Body of pancreas (tissue), 4 donors: Measurements from ENCODE around the gene CLIP1. TPM values are rescaled to one million over a fixed set of nuclear protein-coding genes. Genes with fewer than 3 reads are reported as not detected.
"Not testable (repeated sequence)": the region's sequence is repeated elsewhere in the genome, so short reads cannot be mapped to it uniquely, and the experiment has no call there.

Experiments
- ATAC-seq: fragments of 150-250 bp; one replicate; pipeline ENCODE4 v1.9.1; 2016
- DNase-seq, 4 donors: peaks; one replicate each; pipeline ENCODE4 v3.0.0-alpha.2; 2019
- H3K27ac ChIP-seq, 4 donors: fragments of 200-600 bp; sonication (generic); 1 replicate in 3 of 4; 2 replicates in 1 of 4; pipeline versions ENCODE4 v1.5.1 to v1.6.1; 2016 to 2019; ENCODE audit warnings: mild to moderate bottlenecking in 1 of 4, mixed read lengths in 1 of 4, moderate library complexity in 1 of 4
- H3K27me3 ChIP-seq, 2 donors: fragments of 200-600 bp; sonication (generic); one replicate each; pipeline ENCODE4 v1.6.0; 2016; ENCODE audit warnings: mild to moderate bottlenecking in 1 of 2
- H3K36me3 ChIP-seq, 2 donors: fragments of 200-600 bp; sonication (generic); replicated peaks in 1 of 2; 2 replicates each; pipeline ENCODE4 v1.5.1; 2016; ENCODE audit warnings: low read depth in 2 of 2; ENCODE audit not compliant: insufficient read depth in 1 of 2
- H3K4me1 ChIP-seq: fragments of 200-600 bp; sonication (generic); one replicate; pipeline ENCODE4 v1.6.0; 2016
- H3K4me3 ChIP-seq, 2 donors: fragments of 200-600 bp; sonication (generic); 1 replicate in 1 of 2; 2 replicates in 1 of 2; pipeline ENCODE4 v1.5.1; 2016 to 2019
- H3K9me3 ChIP-seq, 3 donors: fragments of 200-600 bp; sonication (generic); 1 replicate in 2 of 3; 2 replicates in 1 of 3; pipeline ENCODE4 v1.5.1; 2016
- POLR2A ChIP-seq, 3 donors: fragments of 450-650 bp; IDR thresholded peaks; one replicate each; pipeline ENCODE4 v1.6.1; 2016; ENCODE audit warnings: antibody characterized with exemption in 3 of 3, mild to moderate bottlenecking in 2 of 3
- WGBS, 2 donors: methylation state at CpG; one replicate each; pipeline ENCODE4 v1.1.5; 2017; 5-methylcytosine and 5-hydroxymethylcytosine counted together
- intact Hi-C: fragments of 100-400 bp; cut with DNase I; formaldehyde crosslinking; loops from one replicate; pipeline ENCODE4 v1.15.1; 2023
- total RNA-seq, 2 donors: library from RNA; depleted of rRNA; stranded (reverse); fragments of >200 nt; gene quantifications; one replicate each; pipeline ENCODE4 v1.1.0, GENCODE V29; 2016
- TF ChIP-seq, protein P1 (sequence below), 7 experiments: fragments of 450-650 bp in 4 of 7; fragments of 200-600 bp in 3 of 7; sonication (generic) in 3 of 7; IDR thresholded peaks; one replicate each; pipeline ENCODE4 v1.5.1; 2016 to 2019; ENCODE audit warnings: antibody characterized with exemption in 7 of 7

The CLIP1 gene
- total RNA-seq, 2 donors from 2014 or later: 41.2 to 89.0 TPM

DNA sequence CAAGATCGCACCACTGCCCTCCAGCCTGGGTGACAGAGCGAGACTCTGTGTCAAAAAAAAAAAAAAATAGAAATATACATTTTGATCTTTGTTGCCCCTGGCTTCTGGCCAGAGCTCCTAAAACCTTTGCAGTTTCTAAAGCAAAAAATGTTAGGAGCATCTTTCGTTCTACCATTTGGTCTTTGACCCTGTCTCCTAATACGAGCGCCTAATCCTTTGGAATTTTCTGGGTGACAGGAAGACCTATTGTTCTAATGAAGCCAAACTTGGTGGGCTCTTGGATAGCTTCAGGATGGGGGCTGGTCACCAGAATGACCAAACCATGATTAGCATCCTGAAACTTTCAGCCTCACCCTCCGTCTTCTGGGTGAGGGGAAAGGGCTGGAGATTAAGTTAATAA is 32.3 kb upstream of the CLIP1 start:
- intact Hi-C loops: no loop called here
- ATAC-seq (no peak), DNase-seq (no peak)
- Histone ChIP-seq H3K9me3 (no peaks in the 10 kb centered on the region), H3K27me3 (no peaks in the 10 kb centered on the region), H3K36me3 (no peaks in the 10 kb centered on the region), H3K4me3 (no peak overlapping the region), H3K27ac (no peak overlapping the region), H3K4me1 (no peaks in the 10 kb centered on the region)
- TF ChIP-seq POLR2A (IDR thresholded peaks at IDR 0.05): no peak
- TF ChIP-seq, protein P1, sequence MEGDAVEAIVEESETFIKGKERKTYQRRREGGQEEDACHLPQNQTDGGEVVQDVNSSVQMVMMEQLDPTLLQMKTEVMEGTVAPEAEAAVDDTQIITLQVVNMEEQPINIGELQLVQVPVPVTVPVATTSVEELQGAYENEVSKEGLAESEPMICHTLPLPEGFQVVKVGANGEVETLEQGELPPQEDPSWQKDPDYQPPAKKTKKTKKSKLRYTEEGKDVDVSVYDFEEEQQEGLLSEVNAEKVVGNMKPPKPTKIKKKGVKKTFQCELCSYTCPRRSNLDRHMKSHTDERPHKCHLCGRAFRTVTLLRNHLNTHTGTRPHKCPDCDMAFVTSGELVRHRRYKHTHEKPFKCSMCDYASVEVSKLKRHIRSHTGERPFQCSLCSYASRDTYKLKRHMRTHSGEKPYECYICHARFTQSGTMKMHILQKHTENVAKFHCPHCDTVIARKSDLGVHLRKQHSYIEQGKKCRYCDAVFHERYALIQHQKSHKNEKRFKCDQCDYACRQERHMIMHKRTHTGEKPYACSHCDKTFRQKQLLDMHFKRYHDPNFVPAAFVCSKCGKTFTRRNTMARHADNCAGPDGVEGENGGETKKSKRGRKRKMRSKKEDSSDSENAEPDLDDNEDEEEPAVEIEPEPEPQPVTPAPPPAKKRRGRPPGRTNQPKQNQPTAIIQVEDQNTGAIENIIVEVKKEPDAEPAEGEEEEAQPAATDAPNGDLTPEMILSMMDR (IDR thresholded peaks at IDR 0.05): no peak
- WGBS, 2 donors: 65 to 68% methylated on average over 6 of the region's 6 CpGs

DNA sequence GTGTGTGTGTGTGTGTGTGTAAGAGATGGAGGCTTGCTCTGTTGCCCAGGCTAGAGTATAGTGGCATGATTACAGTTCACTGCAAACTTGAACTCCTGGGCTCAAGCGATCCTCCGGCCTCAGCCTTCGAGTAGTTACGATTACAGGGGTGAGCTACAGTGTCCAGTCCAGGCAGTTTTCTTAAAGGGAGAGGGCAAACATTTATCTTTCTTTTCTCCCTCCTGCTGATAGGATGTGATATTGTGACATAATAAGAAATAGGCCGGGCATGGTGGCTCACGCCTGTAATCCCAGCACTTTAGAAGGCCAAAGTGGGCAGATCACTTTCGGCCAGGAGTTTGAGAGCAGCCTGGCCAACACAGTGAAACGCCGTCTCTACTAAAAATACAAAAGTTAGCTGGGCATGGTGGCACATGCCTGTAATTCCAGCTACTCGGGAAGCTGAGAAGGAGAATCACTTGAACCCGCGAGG is 31.8 kb upstream of the CLIP1 start:
- no peak for DNase-seq
- H3K4me3 ChIP-seq: no peak overlapping the region
- no peak for ATAC-seq
- no peaks in the 10 kb centered on the region for H3K4me1 ChIP-seq
- no peaks in the 10 kb centered on the region for H3K27me3 ChIP-seq
- no peaks in the 10 kb centered on the region for H3K9me3 ChIP-seq
- 91 to 93% methylated on average over 12 of the region's 12 CpGs for WGBS, 2 donors
- TF ChIP-seq, protein P1 (IDR thresholded peaks at IDR 0.05): no peak
- no peak for TF ChIP-seq POLR2A (IDR thresholded peaks at IDR 0.05)
- no peak overlapping the region for H3K27ac ChIP-seq
- intact Hi-C loops: no loop called here
- no peaks in the 10 kb centered on the region for H3K36me3 ChIP-seq

DNA sequence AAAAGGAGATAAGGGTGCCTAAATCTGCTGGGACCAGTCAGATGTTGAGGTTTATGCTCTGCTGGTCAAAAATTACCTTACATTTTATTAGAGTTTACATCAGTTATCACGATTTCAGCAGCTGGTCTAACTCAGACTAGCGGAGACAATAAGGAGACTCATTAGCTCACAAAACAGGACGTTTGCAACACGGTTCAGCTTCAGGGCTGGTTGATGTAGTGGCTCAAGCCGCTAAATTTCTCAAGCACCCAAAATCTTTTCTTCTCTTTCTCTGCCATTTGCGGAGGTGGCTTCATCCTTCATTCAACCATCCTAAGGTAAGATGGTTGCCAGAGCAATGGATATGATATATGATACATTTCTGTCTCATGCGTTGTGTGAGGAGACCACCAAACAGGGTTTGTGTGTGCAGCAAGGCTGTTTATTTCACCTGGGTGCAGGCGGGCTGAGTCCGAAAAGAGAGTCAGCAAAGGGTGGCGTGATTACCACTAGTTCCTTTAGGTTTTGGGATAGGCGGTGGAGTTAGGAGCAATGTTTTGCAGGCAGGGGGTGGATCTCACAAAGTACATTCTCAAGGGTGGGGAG is 30.3 kb upstream of the CLIP1 start:
- Histone ChIP-seq H3K9me3 (no peaks in the 10 kb centered on the region), H3K4me1 (no peaks in the 10 kb centered on the region), H3K4me3 (no peak overlapping the region), H3K36me3 (no peaks in the 10 kb centered on the region), H3K27ac (no peak overlapping the region), H3K27me3 (no peaks in the 10 kb centered on the region)
- intact Hi-C loops: no loop called here
- DNase-seq: no peak
- TF ChIP-seq, protein P1 (IDR thresholded peaks at IDR 0.05): no peak
- TF ChIP-seq POLR2A (IDR thresholded peaks at IDR 0.05): no peak
- WGBS, 2 donors: 74 to 89% methylated on average over 11 of the region's 11 CpGs
- no peak for ATAC-seq

DNA sequence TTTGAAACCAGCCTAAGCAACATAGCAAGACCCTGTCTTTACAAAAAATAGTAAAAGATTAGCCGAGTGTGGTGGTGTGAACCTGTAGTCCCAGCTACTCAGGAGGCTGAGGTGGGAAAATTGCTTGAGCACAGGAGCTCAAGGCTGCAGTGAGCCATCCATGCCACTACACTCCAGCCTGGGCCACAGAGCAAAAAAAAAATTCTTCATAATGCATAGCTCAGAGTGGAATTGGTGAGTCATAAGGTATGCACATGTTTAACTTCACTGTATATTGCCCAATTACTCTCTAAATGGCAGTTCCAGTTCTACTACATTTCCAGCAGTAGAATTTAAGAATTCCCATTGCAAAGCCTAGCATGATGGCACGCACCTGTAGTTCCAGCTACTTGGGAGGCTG is 26.8 kb upstream of the CLIP1 start:
- Histone ChIP-seq H3K36me3 (no peaks in the 10 kb centered on the region), H3K9me3 (no peaks in the 10 kb centered on the region), H3K4me3 (no peak overlapping the region), H3K27me3 (no peaks in the 10 kb centered on the region), H3K4me1 (no peaks in the 10 kb centered on the region), H3K27ac (no peak overlapping the region)
- WGBS, 2 donors: 92 to 93% methylated on average over 2 of the region's 2 CpGs
- DNase-seq: no peak
- no peak for ATAC-seq
- TF ChIP-seq, protein P1 (IDR thresholded peaks at IDR 0.05): no peak
- TF ChIP-seq POLR2A (IDR thresholded peaks at IDR 0.05): no peak
- intact Hi-C loops: no loop called here

DNA sequence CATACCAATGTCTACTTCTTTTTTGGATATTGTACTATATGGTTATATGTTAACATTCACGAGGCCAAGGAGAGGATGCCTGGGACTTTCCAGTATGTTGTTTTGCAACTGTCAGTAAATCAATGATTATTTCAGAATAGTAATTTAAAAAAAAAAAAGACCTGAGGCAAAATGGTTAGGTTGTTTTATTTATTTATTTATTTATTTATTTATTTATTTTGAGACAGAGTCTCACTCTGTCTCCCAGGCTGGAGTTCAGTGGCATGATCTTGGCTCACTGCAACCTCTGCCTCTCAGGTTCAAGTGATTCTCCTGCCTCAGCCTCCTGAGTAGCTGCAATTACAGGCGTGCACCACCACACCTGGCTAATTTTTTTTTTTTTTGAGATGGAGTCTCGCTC is 25.4 kb upstream of the CLIP1 start:
- H3K27ac ChIP-seq, DNase-seq, H3K9me3 ChIP-seq, H3K36me3 ChIP-seq, H3K27me3 ChIP-seq, intact Hi-C loops, ATAC-seq, H3K4me1 ChIP-seq, H3K4me3 ChIP-seq: not testable (repeated sequence)
- 90 to 98% methylated on average over 3 of the region's 3 CpGs for WGBS, 2 donors

DNA sequence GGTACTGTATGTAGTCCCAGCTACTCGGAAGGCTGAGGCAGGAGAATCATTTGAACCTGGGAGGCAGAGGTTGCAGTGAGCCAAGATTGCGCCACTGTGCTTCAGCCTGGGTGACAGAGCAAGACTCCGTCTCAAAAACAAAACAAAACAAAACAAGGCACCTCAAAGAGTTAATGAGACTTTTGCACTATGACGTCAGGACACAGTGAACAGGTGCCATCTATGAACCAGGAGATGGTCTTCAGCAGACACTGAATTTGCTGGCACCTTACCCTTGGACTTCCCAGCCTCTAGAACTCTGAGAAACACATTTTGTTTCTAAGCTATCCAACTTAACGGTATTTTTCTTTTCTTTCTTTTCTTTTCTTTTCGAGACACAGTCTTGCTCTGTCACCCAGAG is 23.9 kb upstream of the CLIP1 start:
- H3K27ac ChIP-seq, H3K27me3 ChIP-seq, DNase-seq, ATAC-seq, H3K36me3 ChIP-seq, H3K9me3 ChIP-seq, H3K4me3 ChIP-seq, H3K4me1 ChIP-seq, intact Hi-C loops: not testable (repeated sequence)
- WGBS, 2 donors: 65 to 71% methylated on average over 6 of the region's 6 CpGs

DNA sequence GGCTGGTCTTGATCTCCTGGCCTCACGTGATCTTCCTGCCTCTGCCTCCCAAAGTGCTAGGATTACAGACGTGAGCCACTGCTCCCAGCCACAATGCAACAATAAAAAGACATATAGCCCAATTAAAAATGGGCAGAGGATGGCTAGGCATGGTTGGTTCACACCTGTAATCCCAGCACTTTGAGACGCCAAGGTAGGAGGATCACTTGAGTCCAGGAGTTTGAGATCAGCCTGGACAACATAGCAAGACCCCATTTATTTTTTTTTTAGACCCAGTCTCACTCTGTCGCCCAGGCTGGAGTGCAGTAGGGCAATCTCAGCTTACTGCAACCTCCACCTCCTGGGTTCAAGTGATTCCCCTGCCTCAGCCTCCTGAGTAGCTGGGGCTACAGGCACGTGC is 21.6 kb upstream of the CLIP1 start:
- H3K27me3 ChIP-seq, DNase-seq, H3K27ac ChIP-seq, H3K4me1 ChIP-seq, ATAC-seq, H3K4me3 ChIP-seq, H3K36me3 ChIP-seq, H3K9me3 ChIP-seq, intact Hi-C loops: not testable (repeated sequence)
- WGBS, 2 donors: 67 to 81% methylated on average over 5 of the region's 5 CpGs

DNA sequence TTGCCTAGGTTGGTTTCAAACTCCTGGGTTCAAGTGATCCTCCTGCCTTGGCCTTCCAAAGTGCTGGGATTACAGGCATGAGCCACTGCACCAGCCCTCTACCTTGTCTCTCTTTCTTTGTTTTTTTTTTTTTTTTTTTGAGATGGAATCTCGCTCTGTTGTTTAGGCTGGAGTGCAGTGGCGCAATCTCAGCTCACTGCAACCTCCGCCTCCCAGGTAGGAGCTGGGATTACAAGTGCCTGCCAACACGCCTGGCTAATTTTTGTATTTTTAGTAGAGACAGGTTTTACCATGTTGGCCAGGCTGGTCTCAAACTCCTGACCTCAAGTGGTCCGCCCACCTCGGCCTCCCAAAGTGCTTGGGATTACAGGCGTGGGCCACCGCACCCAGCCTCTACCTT is 16.4 kb upstream of the CLIP1 start:
- ATAC-seq, H3K36me3 ChIP-seq, H3K27me3 ChIP-seq, H3K4me3 ChIP-seq, H3K4me1 ChIP-seq, H3K9me3 ChIP-seq, H3K27ac ChIP-seq, DNase-seq, intact Hi-C loops: not testable (repeated sequence)
- WGBS, 2 donors: 95 to 96% methylated on average over 8 of the region's 8 CpGs
